Fibroblast of mammary gland (primary cell): Measurements from ENCODE around the gene PPP4R4.

Experiments
- DNase-seq: peaks from one replicate; pipeline ENCODE4 v3.0.0-alpha.2; 2010; ENCODE audit warnings: low read depth
- H3K4me3 ChIP-seq: 2 replicates; pipeline ENCODE4 v1.5.1; 2011; ENCODE audit warnings: low read depth, mild to moderate bottlenecking, low read length, moderate library complexity; ENCODE audit not compliant: control insufficient read depth
- CTCF ChIP-seq: conservative IDR thresholded peaks from 2 replicates; pipeline ENCODE4 v1.5.1; 2011; ENCODE audit warnings: low read depth, low read length, inconsistent platforms; ENCODE audit not compliant: control insufficient read depth, insufficient read depth

Gene PPP4R4

GRCh38 chr14:94175747-94176146, 1.6 kb downstream of the PPP4R4 start:
- DNase-seq = no peak
- TF ChIP-seq CTCF = no peak
- H3K4me3 ChIP-seq = no peak overlapping the region

GRCh38 chr14:94176808-94177207, 2.7 kb downstream of the PPP4R4 start:
- no peak for DNase-seq
- TF ChIP-seq CTCF = no peak
- H3K4me3 ChIP-seq = no peak overlapping the region

GRCh38 chr14:94177806-94178205, 3.7 kb downstream of the PPP4R4 start:
- DNase-seq = no peak
- TF ChIP-seq CTCF = no peak
- H3K4me3 ChIP-seq = no peak overlapping the region

- no peak for TF ChIP-seq CTCF
- H3K4me3 ChIP-seq = no peak overlapping the region
- no peak for DNase-seq
Observed at GRCh38 chr14:94179244-94179643, 5.1 kb downstream of the PPP4R4 start.

- H3K4me3 ChIP-seq = no peak overlapping the region
- peak; percentile 52 for DNase-seq
Observed at GRCh38 chr14:94180655-94181271, 6.6 kb downstream of the PPP4R4 start.

GRCh38 chr14:94181835-94182234, 7.7 kb downstream of the PPP4R4 start:
- TF ChIP-seq CTCF = no peak
- H3K4me3 ChIP-seq = no peak overlapping the region

More at GRCh38 chr14:94180655-94181271, 6.6 kb downstream of the PPP4R4 start:
- TF ChIP-seq CTCF = peak; percentile 54

GRCh38 chr14:94192536-94192935, 18.4 kb downstream of the PPP4R4 start:
- no peak overlapping the region for H3K4me3 ChIP-seq
- TF ChIP-seq CTCF = no peak
- DNase-seq = no peak

More at GRCh38 chr14:94181835-94182234, 7.7 kb downstream of the PPP4R4 start:
- DNase-seq = no peak
